IMR-90 (cell line): ENCODE measurements around the gene LSMEM2.

Experiments used
- CEBPB ChIP-seq: IDR thresholded peaks from 2 replicates; pipeline ENCODE4 v1.6.1; 2012; ENCODE audit warnings: low read depth, low read length, improper control_type of control experiment
- CTCF ChIP-seq: conservative IDR thresholded peaks from 2 replicates; pipeline ENCODE4 v1.5.1; 2012; ENCODE audit warnings: mild to moderate bottlenecking, low read depth, low read length, improper control_type of control experiment

DNA sequence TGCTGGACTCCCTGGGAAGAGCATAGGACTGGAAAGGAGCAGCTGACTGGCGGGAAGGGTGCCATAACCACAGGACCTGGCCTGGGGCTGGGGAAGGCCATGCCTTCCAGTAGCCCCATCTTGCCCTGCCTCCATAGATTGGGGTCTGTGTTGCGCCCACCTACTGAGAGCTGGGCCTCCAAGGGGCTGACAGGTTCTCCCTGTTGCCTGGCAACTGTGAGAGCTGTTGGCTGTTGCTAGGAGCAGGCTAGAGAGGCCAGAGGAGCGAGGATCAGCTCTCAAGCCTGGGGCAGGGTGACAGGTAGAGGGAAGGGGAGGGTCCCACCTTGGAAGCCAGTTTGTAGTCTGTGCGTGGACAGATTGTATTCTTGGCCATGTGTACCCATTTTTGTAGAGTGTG lies 45.7 kb upstream of the LSMEM2 start:
- TF ChIP-seq CTCF (no peak), CEBPB (no peak)
